Stimulated activated CD4-positive, alpha-beta T cell treated with anti-CD3 and anti-CD28 coated beads, Interleukin-15, amount 100 ng/mL, for 48 hours (primary cell): Measurements from ENCODE around the gene GNB2.
"Not testable (repeated sequence)": the region's sequence is repeated elsewhere in the genome, so short reads cannot be mapped to it uniquely, and the experiment has no call there.

Source experiments
- DNase-seq, 2 donors: peaks; one replicate each; pipeline ENCODE4 v3.0.0-alpha.2; 2020; ENCODE audit warnings: low read depth in 2 of 2

The GNB2 gene

GRCh38 chr7:100662194-100662776 is 11.3 kb upstream of the GNB2 start:
- DNase-seq, result not testable (repeated sequence)

- DNase-seq, result no peak
Observed at GRCh38 chr7:100665168-100665726, 8.3 kb upstream of the GNB2 start.

GRCh38 chr7:100667331-100668068 is 6.0 kb upstream of the GNB2 start:
- no peak for DNase-seq

GRCh38 chr7:100668069-100668449 is 5.5 kb upstream of the GNB2 start:
- DNase-seq, result no peak

- DNase-seq, result not testable (repeated sequence)
Observed at GRCh38 chr7:100669106-100669505, 4.4 kb upstream of the GNB2 start.

GRCh38 chr7:100670074-100670473 is 3.5 kb upstream of the GNB2 start:
- no peak for DNase-seq

- no peak for DNase-seq
Observed at GRCh38 chr7:100671353-100672327, 1.9 kb upstream of the GNB2 start.

- no peak for DNase-seq
Observed at GRCh38 chr7:100673942-100674410, 436 bp downstream of the GNB2 start.

GRCh38 chr7:100674411-100675104 is 1.0 kb downstream of the GNB2 start:
- DNase-seq, result no peak

- no peak for DNase-seq
Observed at GRCh38 chr7:100675105-100675451, 1.5 kb downstream of the GNB2 start.

GRCh38 chr7:100675581-100676350 is 2.2 kb downstream of the GNB2 start:
- DNase-seq, result peak; percentile 65 to 69

GRCh38 chr7:100676501-100677306 is 3.2 kb downstream of the GNB2 start:
- DNase-seq, result no peak

- DNase-seq, result no peak
Observed at GRCh38 chr7:100677308-100678267, 4.0 kb downstream of the GNB2 start.

GRCh38 chr7:100678291-100678984 is 4.9 kb downstream of the GNB2 start:
- DNase-seq, result no peak

GRCh38 chr7:100679129-100679926 is 5.8 kb downstream of the GNB2 start:
- no peak for DNase-seq

GRCh38 chr7:100679927-100680575 is 6.5 kb downstream of the GNB2 start:
- DNase-seq, result no peak
